GM18951 (cell line): ENCODE results near the gene TLCD5.
A peak's percentile ranks its signal among the peaks of the same experiment; 100 is the strongest.

Source experiments
- POLR2A ChIP-seq: IDR thresholded peaks from 4 replicates; pipeline ENCODE4 v1.6.1; 2011; ENCODE audit warnings: mild to moderate bottlenecking; ENCODE audit not compliant: insufficient read length, insufficient read depth; ENCODE audit errors: extremely low read depth
- in situ Hi-C: fragments of 300-500 bp; cut with MboI; formaldehyde crosslinking; loops from one replicate; pipeline ENCODE4 v1.12.0; 2022; ENCODE audit warnings: low sequenced_read_pairs, mixed read lengths, inconsistent platforms; ENCODE audit not compliant: unreplicated experiment

TLCD5 gene

DNA sequence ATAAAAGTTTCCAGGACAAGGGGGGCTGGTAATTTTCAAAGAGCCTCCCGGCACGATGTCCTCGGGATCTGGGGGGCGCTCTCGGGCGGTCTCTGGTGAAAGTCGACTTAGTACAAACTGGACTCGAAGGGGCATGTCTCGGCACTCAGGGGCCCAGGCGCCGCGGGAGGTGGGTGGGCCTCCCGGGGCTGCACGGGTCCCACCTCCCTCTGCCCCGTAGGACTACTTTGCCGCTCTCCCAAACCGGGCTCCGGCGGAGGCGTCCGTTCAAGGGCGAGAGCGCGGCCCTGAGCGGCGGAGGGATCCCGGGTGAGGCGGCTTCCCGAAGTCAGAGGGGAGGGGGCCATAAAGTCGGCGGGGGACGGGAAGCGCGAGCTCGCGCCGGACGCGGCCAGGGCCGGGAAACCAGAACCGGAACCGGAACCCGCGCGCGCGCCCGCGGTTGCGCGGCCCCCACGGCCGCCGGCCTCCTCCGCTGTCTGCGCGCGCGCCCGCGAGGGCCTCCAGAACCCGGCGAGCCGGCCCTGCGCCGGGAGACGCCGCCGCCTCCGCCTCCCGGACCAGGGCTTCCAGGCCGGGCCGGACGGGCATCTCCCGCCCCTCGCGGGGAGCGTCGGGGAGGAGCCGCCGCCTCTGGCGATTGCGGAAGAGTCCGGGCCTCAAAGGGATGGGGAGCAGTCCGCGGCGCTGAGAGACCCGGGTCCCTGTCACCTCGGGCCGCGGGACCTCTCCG is 11.0 kb downstream of the TLCD5 start, which contains the start of gene ARHGEF12:
Gene ARHGEF12, plus strand, starts transcription at position 506 of the 733 bp plus-strand sequence. CDS start 831 bp downstream, outside the sequence.
- peak; percentile 83 for TF ChIP-seq POLR2A
- in situ Hi-C loops: loop anchor here (25.0 kb wide), 1 partner anchor 601 kb away; no protein-coding TSS in a partner anchor

DNA sequence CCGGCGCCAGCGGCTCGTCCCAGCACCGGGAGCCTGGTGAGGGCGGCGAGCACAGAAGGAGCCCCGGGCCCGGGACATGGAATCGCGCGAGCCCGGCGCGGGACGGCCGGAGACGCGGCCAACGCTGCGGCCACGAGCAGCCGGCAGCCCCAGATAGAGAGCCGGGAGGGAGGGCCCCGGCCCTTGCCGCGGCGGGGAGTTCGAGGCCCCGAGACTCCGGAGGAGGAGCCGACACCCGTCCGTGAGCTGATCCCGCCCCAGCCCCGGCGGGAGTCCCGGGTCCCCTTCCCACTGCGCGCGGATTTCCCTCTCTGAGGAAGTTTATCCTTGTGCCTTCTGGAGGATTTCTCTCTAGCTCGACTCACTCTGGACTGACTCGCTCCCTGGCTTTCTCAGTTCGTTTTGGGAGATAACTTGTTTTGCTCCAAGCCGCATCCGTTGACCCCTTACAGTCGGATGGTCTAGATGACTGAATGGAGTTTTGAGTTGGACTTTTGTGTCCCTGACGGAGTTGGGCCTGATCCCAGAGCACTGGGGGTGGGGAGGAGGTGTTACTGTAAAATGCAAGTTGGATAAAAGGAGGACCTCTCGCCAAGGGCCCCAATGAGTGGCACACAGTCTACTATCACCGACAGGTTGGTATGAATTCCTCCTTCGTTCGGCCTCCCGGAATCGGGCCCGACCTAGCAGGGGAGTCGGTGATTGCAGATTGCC is 11.7 kb downstream of the TLCD5 start:
- TF ChIP-seq POLR2A: no peak
- in situ Hi-C loops: loop anchor here (25.0 kb wide), 1 partner anchor 601 kb away; no protein-coding TSS in a partner anchor

DNA sequence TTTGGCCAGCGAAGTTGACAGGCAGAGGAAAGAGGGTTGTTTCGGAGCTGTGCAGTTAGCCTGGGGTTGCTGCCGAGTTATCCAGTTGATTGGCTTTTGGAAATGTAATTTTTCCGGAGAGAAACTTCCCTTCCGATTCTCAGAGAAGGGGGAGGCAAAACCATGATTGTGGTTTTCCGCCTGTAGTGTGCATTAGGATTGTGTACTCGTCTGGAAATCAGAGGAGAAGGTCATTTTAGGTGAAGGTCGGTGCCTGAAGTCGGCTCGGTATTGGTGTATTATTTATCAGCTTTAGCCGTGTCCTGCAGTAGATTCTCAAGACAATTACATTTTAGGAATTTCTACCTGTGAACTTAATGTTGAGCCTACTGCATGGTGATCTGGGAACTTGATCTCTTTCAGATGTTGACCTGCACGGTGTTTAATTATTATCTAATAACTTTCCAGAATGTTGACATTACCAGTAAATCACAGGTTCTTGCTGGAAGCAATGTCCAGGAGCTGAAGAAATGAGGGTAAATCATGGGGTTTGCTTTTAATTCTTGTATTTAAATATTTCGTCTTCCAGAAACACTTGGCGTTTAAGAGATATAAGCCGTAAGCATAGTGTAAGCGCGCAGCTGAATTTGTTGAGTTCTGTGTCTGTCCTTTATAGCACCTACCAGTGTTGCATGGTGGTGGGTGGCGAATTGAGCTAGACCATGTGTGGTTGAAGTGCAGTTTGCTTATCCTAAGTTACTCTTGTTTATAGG is 12.4 kb downstream of the TLCD5 start:
- in situ Hi-C loops: loop anchor here (25.0 kb wide), 1 partner anchor 600 kb away; no protein-coding TSS in a partner anchor
- TF ChIP-seq POLR2A: no peak

GRCh38 chr11:120338107-120338933 is 13.2 kb downstream of the TLCD5 start:
- in situ Hi-C loops: loop anchor here (25.0 kb wide), 1 partner anchor 599 kb away; no protein-coding TSS in a partner anchor
- TF ChIP-seq POLR2A: no peak

GRCh38 chr11:120339394-120339890 is 14.3 kb downstream of the TLCD5 start:
- no peak for TF ChIP-seq POLR2A
- in situ Hi-C loops: loop anchor here (25.0 kb wide), 1 partner anchor 598 kb away; no protein-coding TSS in a partner anchor

DNA sequence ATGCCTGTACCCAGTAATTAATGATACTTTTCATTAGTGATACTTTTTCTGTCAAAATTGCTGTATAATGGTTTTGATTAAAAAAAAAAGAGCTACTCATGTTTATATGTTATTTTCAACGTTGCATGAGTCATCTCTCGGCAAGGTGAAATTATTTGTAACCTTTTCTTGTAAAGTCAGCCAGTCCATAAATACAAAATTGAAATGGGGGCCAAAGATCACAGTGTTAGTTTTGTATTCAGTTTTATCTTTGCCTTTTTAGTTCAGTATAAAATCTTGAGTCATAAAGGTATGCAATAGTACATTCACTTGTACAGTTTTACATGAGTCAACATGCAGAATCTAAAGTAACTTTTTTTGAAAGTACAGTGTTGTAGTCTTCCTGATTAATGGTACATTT is 15.4 kb downstream of the TLCD5 start:
- in situ Hi-C loops: loop anchor here (25.0 kb wide), 1 partner anchor 597 kb away; no protein-coding TSS in a partner anchor
- TF ChIP-seq POLR2A: no peak

DNA sequence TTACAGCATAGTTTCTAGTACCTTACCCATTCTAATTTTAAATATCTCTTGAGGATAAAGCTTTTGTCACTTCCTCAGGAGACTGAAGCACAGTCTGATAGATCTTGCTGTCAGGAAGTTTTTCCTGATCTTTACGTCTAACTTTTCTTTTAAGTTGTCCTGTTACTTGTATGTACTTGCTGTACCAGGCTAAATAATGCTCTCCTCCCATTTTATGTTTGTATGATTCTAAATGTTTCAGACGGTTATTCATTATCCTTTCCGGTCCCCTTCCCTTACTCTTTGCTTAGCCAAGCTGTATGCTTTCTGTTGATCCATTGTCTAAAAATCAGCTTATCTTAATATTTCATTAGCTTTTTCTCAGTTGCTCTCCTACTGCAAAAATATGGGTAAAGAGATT is 17.1 kb downstream of the TLCD5 start:
- TF ChIP-seq POLR2A: no peak
- in situ Hi-C loops: loop anchor here (25.0 kb wide), 1 partner anchor 595 kb away; no protein-coding TSS in a partner anchor

DNA sequence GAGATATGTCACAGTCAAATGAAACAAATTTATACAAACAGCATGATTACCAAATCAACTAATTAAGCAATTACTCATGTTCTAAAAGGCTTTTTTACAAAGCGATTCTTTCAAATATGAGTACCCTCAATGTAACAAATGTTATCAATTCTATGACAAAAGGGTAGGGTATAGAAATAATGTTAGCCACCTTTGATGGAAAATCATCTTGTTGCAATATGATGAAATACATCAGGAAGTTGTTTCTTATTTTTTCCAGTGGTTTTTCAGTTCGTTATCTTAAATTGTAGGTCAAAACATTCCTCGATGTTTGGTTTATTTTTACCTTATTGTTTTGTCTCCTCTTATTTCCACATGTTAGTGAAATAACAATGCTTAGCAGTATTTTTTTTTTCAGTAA is 17.6 kb downstream of the TLCD5 start:
- TF ChIP-seq POLR2A: no peak
- in situ Hi-C loops: loop anchor here (25.0 kb wide), 1 partner anchor 595 kb away; no protein-coding TSS in a partner anchor

DNA sequence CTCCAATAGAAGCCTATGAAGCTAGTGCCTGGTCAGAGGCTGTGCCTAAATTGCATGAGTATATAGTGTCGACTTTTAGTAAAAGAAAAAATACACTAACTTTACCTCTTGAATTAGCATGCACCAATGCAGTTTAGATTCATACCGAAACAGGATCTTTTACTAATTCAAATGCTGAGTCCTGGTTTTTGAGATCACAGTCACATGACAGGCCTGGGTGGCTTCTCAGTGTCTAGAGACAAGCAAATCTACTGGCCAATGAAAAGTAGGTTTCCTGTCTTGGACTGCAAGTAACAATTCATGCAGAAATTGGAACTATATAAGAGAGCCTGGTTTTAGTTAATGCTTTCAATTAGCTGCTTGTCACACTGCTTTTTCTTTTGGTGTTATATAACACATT is 18.3 kb downstream of the TLCD5 start:
- in situ Hi-C loops: loop anchor here (25.0 kb wide), 1 partner anchor 594 kb away; no protein-coding TSS in a partner anchor
- TF ChIP-seq POLR2A: no peak

GRCh38 chr11:120344302-120345004 is 19.4 kb downstream of the TLCD5 start:
- no peak for TF ChIP-seq POLR2A
- in situ Hi-C loops: loop anchor here (25.0 kb wide), 1 partner anchor 593 kb away; no protein-coding TSS in a partner anchor

DNA sequence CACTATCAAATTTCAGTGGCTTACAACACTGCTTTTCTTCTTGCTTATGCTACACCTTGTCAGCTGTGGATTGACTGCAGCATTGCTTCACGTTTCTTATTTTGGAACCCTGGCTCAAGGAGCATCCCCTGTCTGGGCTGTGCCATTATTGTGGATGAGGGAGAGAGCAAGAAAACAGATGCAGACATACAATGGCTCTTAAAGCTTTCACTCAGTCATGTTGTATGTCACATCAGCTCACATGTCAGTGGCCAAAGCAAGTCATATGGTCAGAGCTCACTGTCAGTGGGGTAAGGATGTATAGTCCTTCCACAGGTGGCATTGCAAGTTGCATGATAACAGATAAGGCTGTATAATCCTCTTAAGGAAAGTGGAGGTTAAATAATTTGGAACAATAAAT is 21.1 kb downstream of the TLCD5 start:
- no peak for TF ChIP-seq POLR2A
- in situ Hi-C loops: loop anchor here (25.0 kb wide), 1 partner anchor 591 kb away; no protein-coding TSS in a partner anchor
